ENCODE measurements around the gene NPW.

DNA sequence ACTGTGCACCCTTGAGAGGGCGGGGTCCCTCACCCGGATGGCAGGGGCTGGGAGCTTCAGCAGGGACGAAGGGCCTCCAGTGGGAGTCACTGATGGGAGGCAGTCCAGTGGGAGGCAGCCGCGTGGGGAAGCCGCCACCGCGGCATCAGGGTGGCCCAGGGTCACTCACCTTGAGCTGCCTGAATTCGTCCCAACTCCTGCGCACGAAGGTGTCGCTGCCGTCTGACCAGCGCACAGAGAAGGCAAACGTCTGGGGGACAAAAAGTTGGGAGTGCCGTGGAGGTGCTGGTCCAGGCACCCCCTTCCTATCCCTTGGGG is 38.9 kb upstream of the NPW start:
- no peak for TF ChIP-seq EZH2phosphoT487 (IDR thresholded peaks at IDR 0.05; ENCODE audit: insufficient read depth, low read depth)
- no peak for TF ChIP-seq EZH2 (IDR thresholded peaks at IDR 0.05; ENCODE audit: insufficient read depth, poor library complexity, severe bottlenecking)

Measured in GM23248 (cell line).